Tibial artery (tissue), 4 donors: ENCODE results near the gene AMH.
A peak's percentile ranks its signal among the peaks of the same experiment; 100 is the strongest.

ENCODE experiments used
- DNase-seq, 2 donors: peaks; one replicate each; pipeline ENCODE4 v3.0.0-alpha.2; 2019
- H3K27ac ChIP-seq, 2 donors: fragments of 200-600 bp; sonication (generic) in 1 of 2; 1 replicate in 1 of 2; 2 replicates in 1 of 2; pipeline ENCODE4 v1.5.1; 2018 to 2019; ENCODE audit warnings: mild to moderate bottlenecking in 1 of 2
- H3K27me3 ChIP-seq, 2 donors: fragments of 200-600 bp; sonication (generic) in 1 of 2; one replicate each; pipeline versions ENCODE4 v1.5.1 to v1.6.0; 2016 to 2019
- H3K36me3 ChIP-seq, 3 donors: fragments of 200-600 bp; sonication (generic) in 2 of 3; one replicate each; pipeline ENCODE4 v1.5.1; 2016 to 2019; ENCODE audit warnings: mild to moderate bottlenecking in 2 of 3
- H3K4me1 ChIP-seq, 4 donors: fragments of 200-600 bp; sonication (generic) in 2 of 4; 1 replicate in 3 of 4; 2 replicates in 1 of 4; pipeline ENCODE4 v1.5.1; 2016 to 2019
- H3K4me3 ChIP-seq, 2 donors: fragments of 200-600 bp; sonication (generic) in 1 of 2; 1 replicate in 1 of 2; 2 replicates in 1 of 2; pipeline ENCODE4 v1.5.1; 2018 to 2019; ENCODE audit warnings: mild to moderate bottlenecking in 2 of 2
- H3K9me3 ChIP-seq, 3 donors: fragments of 200-600 bp; sonication (generic) in 1 of 3; one replicate each; pipeline ENCODE4 v1.5.1; 2016 to 2019
- CTCF ChIP-seq, 2 experiments: fragments of 200-600 bp in 1 of 2; fragments of 450-650 bp in 1 of 2; IDR thresholded peaks; one replicate each; pipeline ENCODE4 v1.5.1; 2017 to 2019; ENCODE audit warnings: antibody characterized with exemption in 2 of 2, mild to moderate bottlenecking in 1 of 2, moderate library complexity in 1 of 2
- intact Hi-C: fragments of 100-400 bp; cut with DNase I; formaldehyde crosslinking; loops from one replicate; pipeline ENCODE4 v1.15.0; 2023; ENCODE audit warnings: low total_unique reads

The AMH gene

DNA sequence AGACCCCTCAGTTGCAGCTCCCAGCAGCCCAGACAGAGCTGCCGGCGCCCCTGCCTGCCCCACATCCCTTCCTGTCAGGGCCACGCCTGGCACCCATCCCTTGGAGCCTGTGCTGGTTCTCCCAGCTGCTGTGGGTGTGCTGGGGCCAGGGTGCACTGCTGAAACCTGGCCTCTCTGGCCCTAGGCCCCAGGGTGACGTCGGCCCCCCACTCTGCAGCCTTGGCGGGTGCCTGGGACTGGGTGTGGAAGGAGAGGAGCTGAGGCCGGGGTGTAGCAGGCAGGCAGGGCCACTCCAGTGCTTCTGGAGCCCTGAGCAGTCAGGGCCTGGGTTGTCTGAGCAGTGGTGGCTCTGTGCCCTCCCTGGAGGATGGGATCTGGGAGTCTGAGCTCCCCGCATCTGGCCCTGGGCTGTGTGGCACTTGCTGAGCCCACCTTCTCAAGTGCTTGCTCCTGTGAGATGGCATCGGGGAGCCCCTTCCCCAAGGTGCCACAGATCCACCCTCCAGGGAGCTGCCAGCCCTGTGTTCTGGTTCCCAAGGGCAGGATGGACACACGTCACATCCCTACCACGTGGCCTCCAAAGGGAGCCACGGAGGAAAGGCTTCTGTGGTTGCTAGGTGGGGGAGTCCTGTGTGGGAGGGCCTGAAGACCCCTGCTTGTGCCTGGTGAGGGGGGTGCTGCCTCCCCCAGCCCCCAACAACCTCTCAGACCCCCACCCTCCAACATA lies 18.2 kb upstream of the AMH start:
- no peak overlapping the region for H3K27ac ChIP-seq
- H3K4me3 ChIP-seq, result no peak overlapping the region
- no peaks in the 10 kb centered on the region for H3K27me3 ChIP-seq
- H3K36me3 ChIP-seq, result peaks cover 17 to 87% (median 75%) of the 10 kb centered on the region in 3 donors
- intact Hi-C loops, result no loop called here
- no peak for DNase-seq
- H3K4me1 ChIP-seq, result peaks cover 0 to 26% (median 16%) of the 10 kb centered on the region in 4 donors
- no peaks in the 10 kb centered on the region for H3K9me3 ChIP-seq
- no peak for TF ChIP-seq CTCF (IDR thresholded peaks at IDR 0.05)

DNA sequence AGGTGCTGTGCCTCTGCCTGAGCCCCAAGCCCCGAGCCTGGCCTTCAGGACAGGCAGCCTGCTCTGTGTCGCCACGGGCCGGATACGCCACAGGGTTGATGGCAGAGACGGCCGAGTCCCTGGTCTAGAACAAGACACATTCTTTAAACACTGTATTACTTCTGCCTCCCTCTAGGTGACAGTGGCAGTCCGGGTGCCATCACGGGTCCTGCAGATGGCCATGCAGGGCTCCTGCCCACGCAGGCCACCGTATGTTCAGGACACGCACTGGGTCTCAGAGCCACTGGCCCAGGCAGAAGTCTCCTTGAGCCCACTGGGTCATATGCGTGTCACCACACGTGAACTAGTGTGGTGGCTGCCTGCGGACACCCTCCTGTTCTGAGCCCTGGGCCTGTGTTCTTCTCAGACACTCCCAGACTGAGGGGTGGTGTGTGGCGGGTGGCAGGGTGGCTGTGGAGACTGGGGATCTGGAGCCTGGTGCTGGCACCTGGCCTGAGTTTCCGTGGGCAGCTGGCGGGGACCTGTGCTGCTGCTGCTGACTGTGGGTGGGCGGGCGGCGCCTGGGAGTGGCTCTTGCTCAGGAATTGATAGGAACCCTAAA lies 17.4 kb upstream of the AMH start:
- Histone ChIP-seq H3K4me3 (no peak overlapping the region), H3K4me1 (peaks cover 0 to 26% (median 16%) of the 10 kb centered on the region in 4 donors), H3K36me3 (peaks cover 10 to 79% (median 67%) of the 10 kb centered on the region in 3 donors), H3K9me3 (no peaks in the 10 kb centered on the region), H3K27ac (no peak overlapping the region), H3K27me3 (no peaks in the 10 kb centered on the region)
- DNase-seq, result no peak
- TF ChIP-seq CTCF (IDR thresholded peaks at IDR 0.05), result no peak
- intact Hi-C loops, result no loop called here

GRCh38 chr19:2232286-2233151 lies 16.6 kb upstream of the AMH start:
- Histone ChIP-seq H3K36me3 (peaks cover 4 to 71% (median 61%) of the 10 kb centered on the region in 3 donors), H3K4me3 (no peak overlapping the region), H3K27me3 (no peaks in the 10 kb centered on the region), H3K9me3 (no peaks in the 10 kb centered on the region), H3K27ac (no peak overlapping the region), H3K4me1 (peaks cover 0 to 31% (median 20%) of the 10 kb centered on the region in 4 donors)
- DNase-seq, result no peak
- intact Hi-C loops, result no loop called here
- no peak for TF ChIP-seq CTCF (IDR thresholded peaks at IDR 0.05)

DNA sequence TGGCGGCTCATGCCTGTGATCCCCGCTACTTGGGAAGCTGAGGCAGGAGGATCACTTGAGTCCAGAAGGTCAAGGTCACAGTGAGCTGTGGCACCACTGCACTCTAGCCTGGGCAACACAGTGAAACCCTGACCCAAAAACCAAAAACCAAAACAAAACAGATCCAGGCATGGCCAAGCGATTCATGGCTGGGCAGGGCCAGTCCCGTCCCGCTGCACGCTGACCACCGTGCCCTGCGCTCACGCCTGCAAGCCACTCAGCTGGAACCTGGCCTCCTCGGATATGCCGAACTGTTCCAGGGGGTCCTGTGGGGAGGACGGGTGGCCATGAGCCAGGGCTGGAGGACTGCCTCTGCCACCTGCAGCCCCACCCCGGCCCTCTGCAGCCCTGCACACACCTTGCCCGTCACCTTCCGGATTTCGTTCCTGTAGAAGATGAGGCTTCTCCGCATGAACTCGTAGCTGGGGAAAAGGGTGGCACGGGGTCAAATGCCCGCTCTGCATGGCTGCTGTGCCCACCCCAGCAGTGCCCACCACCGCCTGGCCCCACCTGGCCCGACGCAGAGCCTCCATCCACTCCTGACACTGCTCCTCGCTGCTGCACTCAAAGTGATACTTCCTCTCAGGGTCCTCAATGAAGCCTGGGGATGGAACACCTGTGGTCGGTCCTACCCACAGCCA lies 15.4 kb upstream of the AMH start:
- DNase-seq, result no peak
- Histone ChIP-seq H3K27me3 (no peaks in the 10 kb centered on the region), H3K9me3 (no peaks in the 10 kb centered on the region), H3K36me3 (peaks cover 4 to 59% (median 49%) of the 10 kb centered on the region in 3 donors), H3K4me1 (peaks cover 0 to 44% (median 31%) of the 10 kb centered on the region in 4 donors), H3K4me3 (no peak overlapping the region), H3K27ac (no peak overlapping the region)
- intact Hi-C loops, result no loop called here
- no peak for TF ChIP-seq CTCF (IDR thresholded peaks at IDR 0.05)

DNA sequence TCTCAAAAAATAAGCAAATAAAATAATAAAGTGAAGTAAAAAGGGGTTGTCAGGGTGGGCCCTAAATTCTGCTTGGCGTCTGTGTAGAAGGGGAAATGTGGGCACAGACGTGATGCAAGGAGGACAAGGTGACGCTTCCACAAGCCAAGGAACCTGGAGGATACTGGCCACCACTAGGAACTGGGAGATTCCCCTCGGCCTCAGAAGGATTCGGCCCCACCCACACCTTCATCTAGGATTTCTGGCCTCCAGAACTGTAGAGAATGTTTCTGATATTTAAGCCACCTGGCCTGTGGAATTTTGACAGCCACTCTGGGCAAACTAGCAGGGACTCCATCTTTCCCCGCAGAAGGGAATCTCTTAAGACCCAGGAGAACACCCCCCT lies 14.1 kb upstream of the AMH start:
- Histone ChIP-seq H3K4me3 (peak overlapping the region; percentile 70 to 73), H3K36me3 (peaks cover 4 to 47% (median 37%) of the 10 kb centered on the region in 3 donors), H3K27me3 (no peaks in the 10 kb centered on the region), H3K9me3 (no peaks in the 10 kb centered on the region), H3K27ac (peak overlapping the region; percentile 88 to 98), H3K4me1 (peaks cover 0 to 56% (median 39%) of the 10 kb centered on the region in 4 donors)
- no peak for TF ChIP-seq CTCF (IDR thresholded peaks at IDR 0.05)
- DNase-seq, result no peak
- intact Hi-C loops, result loop anchor here (5.0 kb wide), 3 partner anchors 37 to 157 kb away; no protein-coding TSS in a partner anchor
